ENCODE data around the gene ACSS1.

ACSS1 gene

GRCh38 chr20:24994470-24995368 lies 63.2 kb downstream of the ACSS1 start:
- DNase-seq = peak; percentile 83 to 91
- TF ChIP-seq GATA1 (IDR thresholded peaks at IDR 0.05; ENCODE audit: low read depth, low read length) (no peak), POLR2A (IDR thresholded peaks at IDR 0.05; ENCODE audit: low read length) (no peak)

GRCh38 chr20:24994186-24994465 lies 63.8 kb downstream of the ACSS1 start:
- TF ChIP-seq GATA1 (IDR thresholded peaks at IDR 0.05; ENCODE audit: low read depth, low read length) = no peak
- no peak for TF ChIP-seq POLR2A (IDR thresholded peaks at IDR 0.05; ENCODE audit: low read length)
- no peak for DNase-seq

- DNase-seq = peak; percentile 24 to 41
- TF ChIP-seq GATA1 (IDR thresholded peaks at IDR 0.05; ENCODE audit: low read depth, low read length) (no peak), POLR2A (IDR thresholded peaks at IDR 0.05; ENCODE audit: low read length) (no peak)
Observed at GRCh38 chr20:24993337-24994185, 64.4 kb downstream of the ACSS1 start.

- TF ChIP-seq POLR2A (IDR thresholded peaks at IDR 0.05; ENCODE audit: low read length) (peak; percentile 98), GATA1 (IDR thresholded peaks at IDR 0.05; ENCODE audit: low read depth, low read length) (no peak)
Observed at GRCh38 chr20:24992487-24993205, 65.3 kb downstream of the ACSS1 start, which contains the start of gene APMAP. TSS of gene APMAP (minus strand) at chr20:24992751. CDS start at chr20:24992688, 63 bp downstream.

GRCh38 chr20:24991897-24992486 lies 65.9 kb downstream of the ACSS1 start:
- peak in 1 of 2 experiments; percentile 75 for DNase-seq
- no peak for TF ChIP-seq POLR2A (IDR thresholded peaks at IDR 0.05; ENCODE audit: low read length)
- TF ChIP-seq GATA1 (IDR thresholded peaks at IDR 0.05; ENCODE audit: low read depth, low read length) = no peak

More at GRCh38 chr20:24992487-24993205, 65.3 kb downstream of the ACSS1 start, which contains the start of gene APMAP:
- DNase-seq = peak; percentile 96 to 98

- TF ChIP-seq GATA1 (IDR thresholded peaks at IDR 0.05; ENCODE audit: low read depth, low read length) (no peak), POLR2A (IDR thresholded peaks at IDR 0.05; ENCODE audit: low read length) (no peak)
- no peak for DNase-seq
Observed at GRCh38 chr20:24990810-24991252, 67.1 kb downstream of the ACSS1 start.

- TF ChIP-seq GATA1 (IDR thresholded peaks at IDR 0.05; ENCODE audit: low read depth, low read length) (no peak), POLR2A (IDR thresholded peaks at IDR 0.05; ENCODE audit: low read length) (no peak)
- DNase-seq = no peak
Observed at GRCh38 chr20:24989162-24989561, 68.8 kb downstream of the ACSS1 start.

- no peak for TF ChIP-seq POLR2A (IDR thresholded peaks at IDR 0.05; ENCODE audit: low read length)
- no peak for TF ChIP-seq GATA1 (IDR thresholded peaks at IDR 0.05; ENCODE audit: low read depth, low read length)
- DNase-seq = no peak
Observed at GRCh38 chr20:24987873-24988835, 69.8 kb downstream of the ACSS1 start.

GRCh38 chr20:24987244-24987643 lies 70.7 kb downstream of the ACSS1 start:
- no peak for DNase-seq

GRCh38 chr20:24986436-24987015 lies 71.4 kb downstream of the ACSS1 start:
- TF ChIP-seq GATA1 (IDR thresholded peaks at IDR 0.05; ENCODE audit: low read depth, low read length) = no peak
- TF ChIP-seq POLR2A (IDR thresholded peaks at IDR 0.05; ENCODE audit: low read length) = no peak
- DNase-seq = no peak

More at GRCh38 chr20:24987244-24987643, 70.7 kb downstream of the ACSS1 start:
- TF ChIP-seq GATA1 (IDR thresholded peaks at IDR 0.05; ENCODE audit: low read depth, low read length) (no peak), POLR2A (IDR thresholded peaks at IDR 0.05; ENCODE audit: low read length) (no peak)

- TF ChIP-seq GATA1 (IDR thresholded peaks at IDR 0.05; ENCODE audit: low read depth, low read length) (no peak), POLR2A (IDR thresholded peaks at IDR 0.05; ENCODE audit: low read length) (no peak)
- no peak for DNase-seq
Observed at GRCh38 chr20:24985802-24986201, 72.1 kb downstream of the ACSS1 start.

All from erythroblast (primary cell).